Caco-2 (cell line): Measurements from ENCODE around the gene CNIH4. TPM values are rescaled to one million over a fixed set of nuclear protein-coding genes. Genes with fewer than 3 reads are reported as not detected.

Experiments
- BruUV-seq: library from RNA; stranded (reverse); fragments of 400-500 nt; replicated peaks from 2 replicates; lab custom pipeline; 2021; lab: Mats Ljungman, UMichigan
- CTCF ChIA-PET: fragments of 300-600 bp; sonication (Branson Sonifier 250); formaldehyde crosslinking; loops from one replicate; lab custom pipeline; 2022; ENCODE audit warnings: antibody characterized with exemption; lab: Charles Lee
- POLR2A ChIA-PET: fragments of 300-600 bp; sonication (Branson Sonifier 250); formaldehyde crosslinking; loops from one replicate; lab custom pipeline; 2022; ENCODE audit warnings: antibody characterized with exemption; lab: Charles Lee
- DNase-seq, 2 experiments: peaks; one replicate each; pipeline versions ENCODE4 v3.0.0 to v3.0.0-alpha.2; 2020 to 2022
- H3K27me3 ChIP-seq: replicated peaks from 2 replicates; pipeline ENCODE4 v1.6.0; 2011; ENCODE audit warnings: low read length; ENCODE audit not compliant: control insufficient read depth, insufficient read depth
- H3K36me3 ChIP-seq: 2 replicates; pipeline ENCODE4 v1.5.1; 2011; ENCODE audit warnings: low read length; ENCODE audit not compliant: control insufficient read depth, insufficient read depth
- H3K4me1 ChIP-seq: fragments of 250-450 bp; sonication (Bioruptor Pico); 2 replicates; pipeline ENCODE4 v1.5.1; 2020; ENCODE audit warnings: mild to moderate bottlenecking
- H3K4me3 ChIP-seq: 2 replicates; pipeline ENCODE4 v1.5.1; 2011; ENCODE audit warnings: low read depth, mild to moderate bottlenecking, control low read depth, low read length
- H3K9me3 ChIP-seq: fragments of 250-450 bp; sonication (Bioruptor Pico); 2 replicates; pipeline ENCODE4 v1.5.1; 2020; ENCODE audit warnings: mild to moderate bottlenecking, moderate library complexity
- H3K27ac Mint-ChIP-seq: one replicate; pipeline ENCODE4 v1.8.0; 2022; ENCODE audit warnings: mixed read lengths; ENCODE audit not compliant: unreplicated experiment
- H3K27me3 Mint-ChIP-seq: one replicate; pipeline ENCODE4 v1.8.0; 2022; ENCODE audit warnings: mixed read lengths; ENCODE audit not compliant: insufficient read depth, unreplicated experiment
- H3K36me3 Mint-ChIP-seq: one replicate; pipeline ENCODE4 v1.8.0; 2022; ENCODE audit warnings: mild to moderate bottlenecking, mixed read lengths; ENCODE audit not compliant: insufficient read depth, unreplicated experiment
- H3K4me1 Mint-ChIP-seq: one replicate; pipeline ENCODE4 v1.8.0; 2022; ENCODE audit warnings: low read depth, mixed read lengths; ENCODE audit not compliant: unreplicated experiment
- H3K4me3 Mint-ChIP-seq: one replicate; pipeline ENCODE4 v1.8.0; 2022; ENCODE audit warnings: mild to moderate bottlenecking, moderate library complexity, mixed read lengths; ENCODE audit not compliant: unreplicated experiment
- H3K9me3 Mint-ChIP-seq: one replicate; pipeline ENCODE4 v1.8.0; 2022; ENCODE audit warnings: mixed read lengths; ENCODE audit not compliant: unreplicated experiment
- CTCF ChIP-seq, 2 experiments: fragments of 200-600 bp in 1 of 2; IDR thresholded peaks; 1 replicate in 1 of 2; 2 replicates in 1 of 2; pipeline versions ENCODE4 v1.5.1 to v1.8.0; 2011 to 2022; ENCODE audit warnings: antibody characterized with exemption in 1 of 2, control low read depth in 1 of 2, inconsistent platforms in 1 of 2, low read depth in 1 of 2, low read length in 1 of 2, mild to moderate bottlenecking in 1 of 2, moderate library complexity in 1 of 2; ENCODE audit not compliant: insufficient read depth in 1 of 2, severe bottlenecking in 1 of 2, unreplicated experiment in 1 of 2
- intact Hi-C: fragments of 100-400 bp; cut with micrococcal nuclease; formaldehyde crosslinking; loops from one replicate; pipeline ENCODE4 v1.10.0; 2022; ENCODE audit not compliant: unreplicated experiment
- total RNA-seq: library from RNA; stranded (reverse); gene quantifications from 2 replicates; pipeline ENCODE4 v1.2.3, GENCODE V29; 2022

CNIH4 gene
- total RNA-seq, 1 experiment from 2014 or later: 85.6 TPM

- Mint-ChIP-seq H3K4me1 (peaks cover 16% of the 10 kb centered on the region), H3K4me3 (no peak overlapping the region), H3K27ac (peak overlapping the region; percentile 30), H3K9me3 (no peaks in the 10 kb centered on the region), H3K27me3 (no peaks in the 10 kb centered on the region), H3K36me3 (peaks cover 81% of the 10 kb centered on the region)
- H3K36me3 ChIP-seq: peaks cover 3% of the 10 kb centered on the region
- no peak for DNase-seq
- ChIA-PET CTCF (interaction anchor here (1.0 kb wide), 1 partner anchor 9 kb away, joined by 3 read pairs; no protein-coding TSS in a partner anchor), POLR2A (no interaction called here)
- no TSS peak for BruUV-seq
- H3K27me3 ChIP-seq: no peaks in the 10 kb centered on the region
- H3K4me1 ChIP-seq: peaks cover 8% of the 10 kb centered on the region
- no peak for TF ChIP-seq CTCF (IDR thresholded peaks at IDR 0.05; ENCODE audit: insufficient read depth in 1 of 2, low read depth in 1 of 2, low read length in 1 of 2, severe bottlenecking in 1 of 2, unreplicated experiment in 1 of 2)
- no peak overlapping the region for H3K4me3 ChIP-seq
- intact Hi-C loops: loop anchor here (10.0 kb wide), 1 partner anchor 49 kb away; no protein-coding TSS in a partner anchor
- no peaks in the 10 kb centered on the region for H3K9me3 ChIP-seq
Measured at GRCh38 chr1:224406216-224406615, 49.5 kb downstream of the CNIH4 start.

- ChIA-PET POLR2A (no interaction called here), CTCF (interaction anchor here (0.5 kb wide), 1 partner anchor 27 kb away, joined by 3 read pairs; the partner anchor contains the start of gene WDR26)
- no TSS peak for BruUV-seq
Measured at GRCh38 chr1:224407571-224408293, 51.1 kb downstream of the CNIH4 start.

GRCh38 chr1:224408294-224408590 lies 51.6 kb downstream of the CNIH4 start:
- ChIA-PET CTCF (interaction anchor here (0.5 kb wide), 1 partner anchor 26 kb away, joined by 3 read pairs; the partner anchor contains the start of gene WDR26), POLR2A (no interaction called here)
- peaks cover 79% of the 10 kb centered on the region for H3K36me3 Mint-ChIP-seq
- peaks cover 3% of the 10 kb centered on the region for H3K36me3 ChIP-seq
- intact Hi-C loops: loop anchor here (10.0 kb wide), 1 partner anchor 47 kb away; no protein-coding TSS in a partner anchor
- no peak overlapping the region for H3K4me3 Mint-ChIP-seq
- H3K4me1 ChIP-seq: peaks cover 8% of the 10 kb centered on the region
- peak overlapping the region; percentile 20 for H3K27ac Mint-ChIP-seq
- H3K4me1 Mint-ChIP-seq: peaks cover 16% of the 10 kb centered on the region
- H3K9me3 Mint-ChIP-seq: no peaks in the 10 kb centered on the region
- H3K9me3 ChIP-seq: no peaks in the 10 kb centered on the region
- no peak overlapping the region for H3K4me3 ChIP-seq
- H3K27me3 ChIP-seq: no peaks in the 10 kb centered on the region
- BruUV-seq: no TSS peak
- no peak for DNase-seq
- H3K27me3 Mint-ChIP-seq: no peaks in the 10 kb centered on the region
- no peak for TF ChIP-seq CTCF (IDR thresholded peaks at IDR 0.05; ENCODE audit: insufficient read depth in 1 of 2, low read depth in 1 of 2, low read length in 1 of 2, severe bottlenecking in 1 of 2, unreplicated experiment in 1 of 2)

More at GRCh38 chr1:224407571-224408293, 51.1 kb downstream of the CNIH4 start:
- TF ChIP-seq CTCF (IDR thresholded peaks at IDR 0.05; ENCODE audit: insufficient read depth in 1 of 2, low read depth in 1 of 2, low read length in 1 of 2, severe bottlenecking in 1 of 2, unreplicated experiment in 1 of 2): no peak
- Mint-ChIP-seq H3K4me1 (peaks cover 16% of the 10 kb centered on the region), H3K27ac (peak overlapping the region; percentile 20), H3K4me3 (no peak overlapping the region), H3K9me3 (no peaks in the 10 kb centered on the region), H3K27me3 (no peaks in the 10 kb centered on the region), H3K36me3 (peaks cover 76% of the 10 kb centered on the region)
- Histone ChIP-seq H3K4me3 (no peak overlapping the region), H3K27me3 (no peaks in the 10 kb centered on the region), H3K36me3 (peaks cover 3% of the 10 kb centered on the region), H3K9me3 (no peaks in the 10 kb centered on the region), H3K4me1 (peaks cover 8% of the 10 kb centered on the region)
- intact Hi-C loops: loop anchor here (10.0 kb wide), 1 partner anchor 47 kb away; no protein-coding TSS in a partner anchor
- DNase-seq: peak in 1 of 2 experiments; percentile 9
